ENCODE data around the gene LOXL3. TPM values are rescaled to one million over a fixed set of nuclear protein-coding genes. Genes with fewer than 3 reads are reported as not detected.
A peak's percentile ranks its signal among the peaks of the same experiment; 100 is the strongest.

Gene LOXL3
- total and polyA plus RNA-seq, 4 donors, result 2.9 to 11.1 (median 6.6) TPM

GRCh38 chr2:74578408-74578807 lies 24.7 kb upstream of the LOXL3 start:
- no peaks in the 10 kb centered on the region for H3K4me1 ChIP-seq (ENCODE audit: control insufficient read depth in 5 of 5, insufficient read depth in 5 of 5, low read length in 5 of 5)
- ATAC-seq (ENCODE audit: insufficient read depth, low FRiP score), result no peak
- H3K27me3 ChIP-seq (ENCODE audit: control insufficient read depth in 3 of 3, insufficient read depth in 3 of 3, low read length in 2 of 3), result no peaks in the 10 kb centered on the region
- no peaks in the 10 kb centered on the region for H3K9me3 ChIP-seq (ENCODE audit: control insufficient read depth in 4 of 4, insufficient read depth in 3 of 4, low read length in 3 of 4)
- H3K36me3 ChIP-seq (ENCODE audit: control insufficient read depth in 4 of 4, insufficient read depth in 4 of 4, low read length in 4 of 4), result no peaks in the 10 kb centered on the region
- H3K4me3 ChIP-seq, result no peak overlapping the region
- no peak for TF ChIP-seq CTCF (IDR thresholded peaks at IDR 0.05; ENCODE audit: control extremely low read depth, extremely low read depth)
- H3K27ac ChIP-seq (ENCODE audit: low read depth in 1 of 2, low read length in 1 of 2), result peak overlapping the region in 1 of 2 donors; percentile 47
- no peak overlapping the region for H3K9ac ChIP-seq (ENCODE audit: insufficient read depth in 1 of 2, low read length in 2 of 2)
- 49 to 72% methylated on average over 3 of the region's 3 CpGs for WGBS, 2 donors
- no peak for DNase-seq

GRCh38 chr2:74577448-74577847 lies 23.7 kb upstream of the LOXL3 start:
- Histone ChIP-seq H3K9me3 (ENCODE audit: control insufficient read depth in 4 of 4, insufficient read depth in 3 of 4, low read length in 3 of 4) (no peaks in the 10 kb centered on the region), H3K9ac (ENCODE audit: insufficient read depth in 1 of 2, low read length in 2 of 2) (no peak overlapping the region), H3K36me3 (ENCODE audit: control insufficient read depth in 4 of 4, insufficient read depth in 4 of 4, low read length in 4 of 4) (no peaks in the 10 kb centered on the region), H3K27ac (ENCODE audit: low read depth in 1 of 2, low read length in 1 of 2) (no peak overlapping the region), H3K4me3 (no peak overlapping the region), H3K4me1 (ENCODE audit: control insufficient read depth in 5 of 5, insufficient read depth in 5 of 5, low read length in 5 of 5) (no peaks in the 10 kb centered on the region), H3K27me3 (ENCODE audit: control insufficient read depth in 3 of 3, insufficient read depth in 3 of 3, low read length in 2 of 3) (no peaks in the 10 kb centered on the region)
- ATAC-seq (ENCODE audit: insufficient read depth, low FRiP score), result peak; percentile 28
- no peak for TF ChIP-seq CTCF (IDR thresholded peaks at IDR 0.05; ENCODE audit: control extremely low read depth, extremely low read depth)
- DNase-seq, result peak in 2 of 3 donors; percentile 27 to 37
- WGBS, 2 donors, result 10 to 33% methylated on average over 2 of the region's 2 CpGs

- DNase-seq (peak in 2 of 3 donors; percentile 11 to 35), ATAC-seq (ENCODE audit: insufficient read depth, low FRiP score) (peak; percentile 49)
- H3K9me3 ChIP-seq (ENCODE audit: control insufficient read depth in 4 of 4, insufficient read depth in 3 of 4, low read length in 3 of 4), result no peaks in the 10 kb centered on the region
- no peaks in the 10 kb centered on the region for H3K27me3 ChIP-seq (ENCODE audit: control insufficient read depth in 3 of 3, insufficient read depth in 3 of 3, low read length in 2 of 3)
- no peak for TF ChIP-seq CTCF (IDR thresholded peaks at IDR 0.05; ENCODE audit: control extremely low read depth, extremely low read depth)
- H3K4me1 ChIP-seq (ENCODE audit: control insufficient read depth in 5 of 5, insufficient read depth in 5 of 5, low read length in 5 of 5), result no peaks in the 10 kb centered on the region
- no peaks in the 10 kb centered on the region for H3K36me3 ChIP-seq (ENCODE audit: control insufficient read depth in 4 of 4, insufficient read depth in 4 of 4, low read length in 4 of 4)
- WGBS, 2 donors, result 17 to 35% methylated on average over 1 of the region's 1 CpG
- no peak overlapping the region for H3K27ac ChIP-seq (ENCODE audit: low read depth in 1 of 2, low read length in 1 of 2)
- no peak overlapping the region for H3K4me3 ChIP-seq
- H3K9ac ChIP-seq (ENCODE audit: insufficient read depth in 1 of 2, low read length in 2 of 2), result no peak overlapping the region
Observed at GRCh38 chr2:74576863-74577229, 23.1 kb upstream of the LOXL3 start.

- H3K9ac ChIP-seq (ENCODE audit: insufficient read depth in 1 of 2, low read length in 2 of 2), result no peak overlapping the region
- 70 to 83% methylated on average over 7 of the region's 7 CpGs for WGBS, 2 donors
- H3K9me3 ChIP-seq (ENCODE audit: control insufficient read depth in 4 of 4, insufficient read depth in 3 of 4, low read length in 3 of 4), result no peaks in the 10 kb centered on the region
- DNase-seq (no peak), ATAC-seq (ENCODE audit: insufficient read depth, low FRiP score) (no peak)
- TF ChIP-seq CTCF (IDR thresholded peaks at IDR 0.05; ENCODE audit: control extremely low read depth, extremely low read depth), result no peak
- no peaks in the 10 kb centered on the region for H3K4me1 ChIP-seq (ENCODE audit: control insufficient read depth in 5 of 5, insufficient read depth in 5 of 5, low read length in 5 of 5)
- no peak overlapping the region for H3K4me3 ChIP-seq
- H3K27me3 ChIP-seq (ENCODE audit: control insufficient read depth in 3 of 3, insufficient read depth in 3 of 3, low read length in 2 of 3), result no peaks in the 10 kb centered on the region
- no peak overlapping the region for H3K27ac ChIP-seq (ENCODE audit: low read depth in 1 of 2, low read length in 1 of 2)
- H3K36me3 ChIP-seq (ENCODE audit: control insufficient read depth in 4 of 4, insufficient read depth in 4 of 4, low read length in 4 of 4), result no peaks in the 10 kb centered on the region
Observed at GRCh38 chr2:74576211-74576862, 22.6 kb upstream of the LOXL3 start.
